MM.1S (cell line): ENCODE results near the gene THADA.

Source experiments
- DNase-seq: peaks from one replicate; pipeline ENCODE4 v3.0.0-alpha.2; 2015
- H2AFZ ChIP-seq: fragments of 300-600 bp; sonication (generic); 2 replicates; pipeline ENCODE4 v1.6.0; 2016; ENCODE audit warnings: antibody characterized with exemption, low read length
- H3F3A ChIP-seq: fragments of 300-600 bp; sonication (generic); 2 replicates; pipeline ENCODE4 v1.6.1; 2016; ENCODE audit warnings: mild to moderate bottlenecking, antibody characterized with exemption, low read length, moderate library complexity, mixed read lengths; ENCODE audit not compliant: insufficient read depth
- H3K27ac ChIP-seq: fragments of 300-600 bp; sonication (generic); 2 replicates; pipeline ENCODE4 v1.5.1; 2016; ENCODE audit warnings: mild to moderate bottlenecking, low read length
- H3K27me3 ChIP-seq: fragments of 300-600 bp; sonication (generic); replicated peaks from 2 replicates; pipeline ENCODE4 v1.6.0; 2016; ENCODE audit warnings: low read length; ENCODE audit not compliant: insufficient read depth
- H3K36me3 ChIP-seq: fragments of 300-600 bp; sonication (generic); replicated peaks from 2 replicates; pipeline ENCODE4 v1.6.1; 2016; ENCODE audit warnings: mild to moderate bottlenecking, low read length, mixed read lengths; ENCODE audit not compliant: insufficient read depth
- H3K4me1 ChIP-seq: fragments of 300-600 bp; sonication (generic); 2 replicates; pipeline ENCODE4 v1.6.1; 2016; ENCODE audit warnings: low read length, mixed read lengths
- H3K4me2 ChIP-seq: fragments of 300-600 bp; sonication (generic); 2 replicates; pipeline ENCODE4 v1.6.0; 2016; ENCODE audit warnings: low read depth, low read length
- H3K4me3 ChIP-seq: fragments of 300-600 bp; sonication (generic); 2 replicates; pipeline ENCODE4 v1.5.1; 2016; ENCODE audit warnings: low read length, mixed read lengths
- H3K79me2 ChIP-seq: fragments of 300-600 bp; sonication (generic); 2 replicates; pipeline ENCODE4 v1.6.1; 2016; ENCODE audit warnings: mixed run types, low read length, mixed read lengths
- H3K9ac ChIP-seq: fragments of 300-600 bp; sonication (generic); 2 replicates; pipeline ENCODE4 v1.6.1; 2016; ENCODE audit warnings: low read length, mixed read lengths
- H3K9me2 ChIP-seq: fragments of 300-600 bp; sonication (generic); replicated peaks from 2 replicates; pipeline ENCODE4 v1.6.1; 2016; ENCODE audit warnings: mild to moderate bottlenecking, low read length, mixed read lengths; ENCODE audit not compliant: insufficient read depth
- H3K9me3 ChIP-seq: fragments of 300-600 bp; sonication (generic); replicated peaks from 2 replicates; pipeline ENCODE4 v1.6.1; 2016; ENCODE audit warnings: mild to moderate bottlenecking, low read length, mixed read lengths; ENCODE audit not compliant: insufficient read depth
- H4K20me1 ChIP-seq: fragments of 300-600 bp; sonication (generic); 2 replicates; pipeline ENCODE4 v1.6.1; 2016; ENCODE audit warnings: mild to moderate bottlenecking, low read length, moderate library complexity, mixed read lengths; ENCODE audit not compliant: insufficient read depth
- CTCF ChIP-seq: fragments of 300-600 bp; sonication (generic); IDR thresholded peaks from 2 replicates; pipeline ENCODE4 v1.5.1; 2016; ENCODE audit warnings: antibody characterized with exemption, low read length, mixed read lengths
- EZH2 ChIP-seq: fragments of 300-600 bp; sonication (generic); optimal IDR thresholded peaks from 2 replicates; pipeline ENCODE3; 2017; ENCODE audit warnings: low read depth, mild to moderate bottlenecking, antibody characterized with exemption, low read length, mixed read lengths
- EZH2phosphoT487 ChIP-seq: fragments of 300-600 bp; sonication (generic); IDR thresholded peaks from 2 replicates; pipeline ENCODE4 v1.6.1; 2018; ENCODE audit warnings: antibody characterized with exemption, low read length

THADA gene

GRCh38 chr2:43462866-43463641 is 132.8 kb downstream of the THADA start:
- Histone ChIP-seq H3K79me2 (no peaks in the 10 kb centered on the region), H4K20me1 (no peaks in the 10 kb centered on the region), H3K36me3 (no peaks in the 10 kb centered on the region), H3K4me3 (no peak overlapping the region), H3K27ac (no peak overlapping the region), H2AFZ (no peak overlapping the region), H3K4me1 (peaks cover 32% of the 10 kb centered on the region), H3K9ac (no peak overlapping the region), H3K27me3 (no peaks in the 10 kb centered on the region), H3K9me2 (no peaks in the 10 kb centered on the region), H3K9me3 (no peaks in the 10 kb centered on the region), H3F3A (peaks cover 16% of the 10 kb centered on the region), H3K4me2 (no peak overlapping the region)
- DNase-seq = no peak
- no peak for TF ChIP-seq EZH2
- no peak for TF ChIP-seq EZH2phosphoT487
- no peak for TF ChIP-seq CTCF

- H3K9ac ChIP-seq = peak overlapping the region; percentile 29; the same call in 1 of the 2 replicates
- no peaks in the 10 kb centered on the region for H3K36me3 ChIP-seq
- H3K4me3 ChIP-seq = no peak overlapping the region; the same call in 1 of the 2 replicates
- DNase-seq = peak; percentile 82
- no peaks in the 10 kb centered on the region for H3K79me2 ChIP-seq
- H3K4me1 ChIP-seq = peaks cover 32% of the 10 kb centered on the region
- TF ChIP-seq EZH2 = no peak
- TF ChIP-seq CTCF = no peak
- TF ChIP-seq EZH2phosphoT487 = no peak
- H4K20me1 ChIP-seq = no peaks in the 10 kb centered on the region
- H3K27ac ChIP-seq = peak overlapping the region; percentile 72
- H3K9me3 ChIP-seq = no peaks in the 10 kb centered on the region
- 0 out of 2 replicates have a peak overlapping the region, but pooled peaks have one; percentile 30 for H2AFZ ChIP-seq
- H3K9me2 ChIP-seq = no peaks in the 10 kb centered on the region
- peak overlapping the region; percentile 66 for H3K4me2 ChIP-seq
- no peaks in the 10 kb centered on the region for H3K27me3 ChIP-seq
- H3F3A ChIP-seq = peaks cover 16% of the 10 kb centered on the region
Measured at GRCh38 chr2:43461453-43462073, 134.3 kb downstream of the THADA start.

GRCh38 chr2:43460611-43461365 is 135.1 kb downstream of the THADA start:
- Histone ChIP-seq H3K27ac (peak overlapping the region; percentile 72), H3K36me3 (no peaks in the 10 kb centered on the region), H3K9ac (peak overlapping the region; percentile 29; the same call in 1 of the 2 replicates), H3K79me2 (no peaks in the 10 kb centered on the region), H3K27me3 (no peaks in the 10 kb centered on the region), H3K4me2 (peak overlapping the region; percentile 66), H3K4me1 (peaks cover 32% of the 10 kb centered on the region), H3F3A (peaks cover 16% of the 10 kb centered on the region), H3K4me3 (no peak overlapping the region; the same call in 1 of the 2 replicates), H3K9me3 (no peaks in the 10 kb centered on the region), H2AFZ (no peak overlapping the region), H3K9me2 (no peaks in the 10 kb centered on the region), H4K20me1 (no peaks in the 10 kb centered on the region)
- no peak for TF ChIP-seq EZH2
- DNase-seq = no peak
